ENCODE measurements around the gene MYOT. TPM values are rescaled to one million over a fixed set of nuclear protein-coding genes. Genes with fewer than 3 reads are reported as not detected.
"Not testable (repeated sequence)": the region's sequence is repeated elsewhere in the genome, so short reads cannot be mapped to it uniquely, and the experiment has no call there.

The MYOT gene
- total RNA-seq, 2 donors from 2014 or later: 3.1 to 12.3 TPM

DNA sequence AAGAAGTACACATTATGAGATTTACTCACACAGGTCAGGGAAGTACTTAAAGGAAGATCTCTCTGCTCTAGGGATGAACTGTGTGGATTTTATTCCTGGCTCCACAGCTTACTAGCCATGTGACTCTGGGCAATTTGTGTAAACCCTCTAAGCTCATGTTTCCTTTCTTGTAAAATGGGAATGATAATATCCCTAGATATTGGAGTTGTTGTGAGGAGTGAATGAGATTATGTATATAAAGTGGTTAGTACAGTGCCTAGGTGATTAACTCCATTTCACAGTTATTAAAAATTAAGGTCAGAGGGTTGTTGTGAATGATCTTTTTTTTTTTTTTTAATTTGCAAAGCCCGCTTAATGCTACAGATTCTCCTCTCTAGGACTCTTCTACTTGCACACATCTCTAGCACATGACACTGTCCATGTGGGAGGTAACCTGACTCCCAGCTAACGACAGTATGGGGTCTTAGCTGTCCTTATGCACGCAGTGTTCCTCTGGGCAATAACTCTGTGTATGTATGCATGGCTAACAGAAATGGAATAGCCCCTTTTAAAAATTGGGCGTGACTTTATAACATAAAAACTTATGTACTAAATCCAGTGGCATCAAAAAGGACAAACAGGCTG is 23.9 kb upstream of the MYOT start:
- no peak for DNase-seq (ENCODE audit: low spot score)
- intact Hi-C loops (cut with DNase I): no loop called here

DNA sequence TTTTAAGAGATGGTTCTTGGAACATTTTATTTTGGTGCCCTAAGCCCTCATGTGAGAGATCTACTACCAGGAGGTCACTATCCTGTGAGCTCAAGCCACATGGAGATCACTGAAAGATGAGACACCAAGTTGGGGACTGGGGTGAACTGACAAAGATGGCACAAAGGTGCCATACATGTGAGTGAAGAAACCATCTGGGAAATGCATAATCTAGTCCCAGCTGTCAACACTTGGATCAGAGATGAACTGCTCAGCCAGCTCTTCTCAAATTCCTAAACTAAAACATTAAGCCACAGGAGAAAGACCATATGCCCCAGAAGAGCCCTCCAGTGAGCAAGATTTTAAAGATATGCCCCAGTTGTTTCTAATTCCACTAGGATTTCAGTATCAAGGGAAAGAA is 22.2 kb upstream of the MYOT start:
- DNase-seq (ENCODE audit: low spot score): no peak

GRCh38 chr5:137847687-137848086 is 20.0 kb upstream of the MYOT start:
- DNase-seq (ENCODE audit: low spot score): no peak
- intact Hi-C loops (cut with DNase I): no loop called here

More for the DNA sequence above, 22.2 kb upstream of the MYOT start:
- intact Hi-C loops (cut with DNase I): no loop called here

- DNase-seq (ENCODE audit: low spot score); intact Hi-C loops (cut with DNase I): not testable (repeated sequence)
Observed at GRCh38 chr5:137853165-137853564, 14.5 kb upstream of the MYOT start.

DNA sequence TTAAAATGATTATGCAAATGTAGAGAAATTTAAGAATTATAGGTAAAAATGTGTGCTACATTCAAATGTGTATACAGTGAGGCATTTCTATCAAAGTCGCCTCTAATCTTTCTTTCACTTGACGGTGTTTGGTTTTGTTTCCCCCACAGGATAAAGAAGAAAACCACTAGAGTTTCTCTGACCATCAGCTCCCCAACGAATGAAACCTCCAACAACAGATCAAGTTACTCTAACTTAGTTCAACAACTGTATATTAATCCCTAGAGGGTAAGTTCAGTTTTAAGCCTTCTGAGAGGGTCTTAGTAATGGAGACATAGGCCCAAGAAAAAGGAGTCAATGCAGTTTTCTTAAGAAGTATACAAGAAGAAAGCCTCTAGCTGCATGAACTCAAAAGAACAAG is 11.5 kb upstream of the MYOT start:
- no peak for DNase-seq (ENCODE audit: low spot score)
- intact Hi-C loops (cut with DNase I): no loop called here

- DNase-seq (ENCODE audit: low spot score): no peak
- intact Hi-C loops (cut with DNase I): no loop called here
Observed at GRCh38 chr5:137856916-137857862, 10.5 kb upstream of the MYOT start.

- DNase-seq (ENCODE audit: low spot score): no peak
- intact Hi-C loops (cut with DNase I): no loop called here
Observed at GRCh38 chr5:137858223-137858916, 9.3 kb upstream of the MYOT start.

GRCh38 chr5:137858954-137859353 is 8.7 kb upstream of the MYOT start:
- intact Hi-C loops (cut with DNase I): no loop called here
- no peak for DNase-seq (ENCODE audit: low spot score)

DNA sequence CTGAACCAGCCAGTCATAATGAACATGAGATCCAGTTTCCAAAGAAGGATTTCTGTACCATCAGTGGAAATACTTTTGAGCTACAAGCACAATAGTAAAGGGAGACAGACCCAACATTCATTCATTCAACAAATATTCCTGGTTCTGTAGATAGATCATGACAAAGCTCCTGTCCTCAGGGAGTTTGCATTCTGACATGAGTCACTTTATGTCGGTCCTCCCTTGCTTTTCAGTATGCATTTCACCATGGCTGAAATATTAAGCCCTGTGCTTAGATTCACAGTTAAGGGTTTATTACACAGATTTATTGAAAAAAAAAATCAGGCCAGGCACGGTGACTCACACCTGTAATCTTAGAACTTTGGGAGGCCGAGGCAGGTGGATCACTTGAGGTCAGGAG is 5.4 kb upstream of the MYOT start:
- DNase-seq (ENCODE audit: low spot score): no peak
- intact Hi-C loops (cut with DNase I): no loop called here

DNA sequence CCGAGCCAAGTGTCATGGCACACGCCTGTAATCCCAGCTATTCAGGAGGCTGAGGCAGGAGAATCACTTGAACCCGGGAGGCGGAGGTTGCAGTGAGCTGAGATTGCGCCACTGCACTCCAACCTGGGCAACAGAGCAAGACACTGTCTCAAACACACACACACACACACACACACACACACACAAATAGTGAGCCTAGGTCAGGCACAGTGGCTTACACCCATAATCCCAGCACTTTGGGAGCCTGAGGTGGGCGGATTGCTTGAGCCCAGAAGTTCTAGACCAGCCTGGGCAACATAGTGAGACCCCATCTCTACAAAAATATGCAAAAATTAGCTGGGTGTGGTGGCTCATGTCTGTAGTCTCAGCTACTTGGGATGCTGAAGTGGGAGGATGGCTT is 4.0 kb upstream of the MYOT start:
- intact Hi-C loops (cut with DNase I); DNase-seq (ENCODE audit: low spot score): not testable (repeated sequence)

DNA sequence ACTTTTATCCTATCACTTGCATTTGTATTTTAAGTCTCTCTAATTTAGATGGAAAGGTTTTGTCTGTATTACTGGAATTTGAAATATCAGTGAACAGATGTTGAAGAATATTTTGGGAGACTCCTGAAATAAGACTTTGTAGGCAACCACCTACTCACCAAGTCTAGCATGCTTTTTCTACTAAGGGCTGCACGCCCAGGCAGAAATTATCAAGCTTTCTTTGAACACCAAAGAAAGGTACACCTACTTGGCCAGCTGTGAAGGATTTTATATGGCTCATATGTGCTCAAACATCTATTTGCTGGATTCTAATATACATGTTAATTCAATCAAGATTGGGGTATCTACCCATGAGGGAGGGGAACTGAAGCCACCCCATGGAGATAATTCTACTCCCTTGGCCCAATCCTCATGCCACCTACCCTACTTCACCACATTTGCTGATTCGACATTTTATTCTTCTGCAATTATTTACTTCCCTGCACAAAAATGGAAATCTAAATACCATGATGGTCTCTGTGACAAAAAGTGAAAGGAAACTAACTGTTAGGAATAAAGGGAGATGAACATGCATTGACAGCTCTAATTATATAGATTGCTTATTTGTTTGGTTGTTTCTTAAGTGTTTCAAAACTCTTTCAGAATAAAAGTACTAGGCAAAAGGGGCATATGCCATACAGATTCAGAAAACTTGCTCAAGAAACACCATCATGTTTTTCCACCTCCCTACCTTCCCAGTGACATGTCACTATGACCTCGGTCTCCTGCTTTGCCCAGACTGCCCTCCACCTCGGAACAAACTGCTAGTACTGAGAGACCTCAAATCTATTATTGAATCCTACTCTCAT is 895 bp upstream of the MYOT start:
- intact Hi-C loops (cut with DNase I): no loop called here
- no peak for DNase-seq (ENCODE audit: low spot score)

- no peak for DNase-seq (ENCODE audit: low spot score)
Observed at GRCh38 chr5:137870647-137871339, 3.1 kb downstream of the MYOT start.

GRCh38 chr5:137871571-137871970 is 3.9 kb downstream of the MYOT start:
- DNase-seq (ENCODE audit: low spot score): no peak
- intact Hi-C loops (cut with DNase I): no loop called here

More at GRCh38 chr5:137870647-137871339, 3.1 kb downstream of the MYOT start:
- intact Hi-C loops (cut with DNase I): no loop called here

- intact Hi-C loops (cut with DNase I): no loop called here
- DNase-seq (ENCODE audit: low spot score): no peak
Observed at GRCh38 chr5:137872466-137872865, 4.8 kb downstream of the MYOT start.

DNA sequence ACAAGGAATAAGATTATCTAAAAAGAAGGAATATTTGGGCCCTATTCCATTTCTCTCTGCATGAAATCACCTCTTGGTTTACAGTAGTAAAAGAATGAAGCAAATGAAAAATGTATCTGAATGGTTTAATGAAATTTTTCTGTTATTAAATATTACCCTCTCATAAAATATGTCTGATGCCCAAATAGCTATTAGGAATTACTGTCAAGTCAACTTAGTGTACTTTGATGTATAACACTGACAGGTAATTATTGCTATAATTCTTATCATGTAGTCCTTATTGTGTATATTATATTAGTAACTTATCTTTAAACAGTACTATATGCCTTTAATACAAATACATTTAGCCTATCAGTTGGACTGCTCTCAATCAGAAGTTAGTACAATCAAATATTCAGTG is 8.4 kb downstream of the MYOT start:
- DNase-seq (ENCODE audit: low spot score): no peak
- intact Hi-C loops (cut with DNase I): no loop called here

GRCh38 chr5:137880313-137880712 is 12.7 kb downstream of the MYOT start:
- no peak for DNase-seq (ENCODE audit: low spot score)
- intact Hi-C loops (cut with DNase I): loop anchor here (1.0 to 10.0 kb wide), 2 partner anchors 34 to 46 kb away; no protein-coding TSS in a partner anchor

- intact Hi-C loops (cut with DNase I): loop anchor here in 1 of 2 donors (10.0 kb wide), 1 partner anchor 53 kb away; no protein-coding TSS in a partner anchor
- DNase-seq (ENCODE audit: low spot score): no peak
Observed at GRCh38 chr5:137887831-137888230, 20.2 kb downstream of the MYOT start.

DNA sequence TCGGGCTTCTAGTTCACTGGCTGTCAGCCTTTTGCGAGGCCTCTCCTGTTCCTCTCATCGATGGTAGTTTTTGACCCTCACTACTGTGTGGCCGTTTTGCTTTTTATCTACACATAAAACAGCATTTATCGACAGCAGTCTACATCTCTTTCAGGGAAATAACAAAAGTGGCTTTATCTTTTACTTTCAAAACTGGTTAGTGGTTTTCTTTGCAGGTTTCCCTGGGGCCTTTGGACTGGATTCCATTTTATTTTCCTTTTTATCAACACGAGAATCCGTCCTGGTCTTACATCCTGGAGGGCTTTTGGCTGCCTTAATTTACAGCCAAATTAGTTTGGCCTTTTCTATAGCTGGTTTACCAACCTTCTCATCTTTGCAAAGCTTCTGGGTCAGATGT is 20.8 kb downstream of the MYOT start:
- no peak for DNase-seq (ENCODE audit: low spot score)
- intact Hi-C loops (cut with DNase I): loop anchor here in 1 of 2 donors (10.0 kb wide), 1 partner anchor 54 kb away; no protein-coding TSS in a partner anchor
